Colonic mucosa (tissue), 4 donors: Measurements from ENCODE around the gene DENND2C. TPM values are rescaled to one million over a fixed set of nuclear protein-coding genes. Genes with fewer than 3 reads are reported as not detected.

Experiments used
- DNase-seq: peaks from one replicate; pipeline ENCODE4 v3.0.0-alpha.2; 2020
- H3K27ac ChIP-seq: fragments of 200-600 bp; one replicate; pipeline ENCODE4 v1.8.0; 2021
- H3K27me3 ChIP-seq: fragments of 200-600 bp; one replicate; pipeline ENCODE4 v1.8.0; 2021
- H3K36me3 ChIP-seq: fragments of 200-600 bp; one replicate; pipeline ENCODE4 v1.8.0; 2021
- H3K4me1 ChIP-seq: fragments of 200-600 bp; one replicate; pipeline ENCODE4 v1.8.0; 2021; ENCODE audit warnings: mild to moderate bottlenecking
- H3K4me3 ChIP-seq: fragments of 200-600 bp; one replicate; pipeline ENCODE4 v1.8.0; 2021
- H3K9ac ChIP-seq, 2 donors: one replicate each; pipeline ENCODE4 v1.7.0; 2013; ENCODE audit warnings: control low read depth in 2 of 2, low read depth in 2 of 2, low read length in 2 of 2
- H3K9me3 ChIP-seq: fragments of 200-600 bp; one replicate; pipeline ENCODE4 v1.8.0; 2021
- intact Hi-C: fragments of 100-400 bp; cut with DNase I; formaldehyde crosslinking; loops from one replicate; pipeline ENCODE4 v1.14.1; 2022
- total RNA-seq, 2 donors: library from RNA; stranded (reverse); fragmentation: NEBNext Ultra II Directional in 1 of 2; extraction: Animal tissue kit (Norgen Biotek cat#: 25700) in 1 of 2; gene quantifications; one replicate each; pipeline ENCODE4 v1.2.1, GENCODE V29; 2021
- TF ChIP-seq, protein P1 (sequence below): fragments of 200-600 bp; IDR thresholded peaks from one replicate; pipeline ENCODE4 v1.8.0; 2022; ENCODE audit warnings: antibody characterized with exemption, mild to moderate bottlenecking
- donor health status: healthy.
- donor health status: DM: no; HTN: no; CAD: no.
- donor health status: DM: no; HTN: no; CAD: no.

Gene DENND2C
- total RNA-seq, 2 donors from 2014 or later: 0.84 to 1.3 TPM

DNA sequence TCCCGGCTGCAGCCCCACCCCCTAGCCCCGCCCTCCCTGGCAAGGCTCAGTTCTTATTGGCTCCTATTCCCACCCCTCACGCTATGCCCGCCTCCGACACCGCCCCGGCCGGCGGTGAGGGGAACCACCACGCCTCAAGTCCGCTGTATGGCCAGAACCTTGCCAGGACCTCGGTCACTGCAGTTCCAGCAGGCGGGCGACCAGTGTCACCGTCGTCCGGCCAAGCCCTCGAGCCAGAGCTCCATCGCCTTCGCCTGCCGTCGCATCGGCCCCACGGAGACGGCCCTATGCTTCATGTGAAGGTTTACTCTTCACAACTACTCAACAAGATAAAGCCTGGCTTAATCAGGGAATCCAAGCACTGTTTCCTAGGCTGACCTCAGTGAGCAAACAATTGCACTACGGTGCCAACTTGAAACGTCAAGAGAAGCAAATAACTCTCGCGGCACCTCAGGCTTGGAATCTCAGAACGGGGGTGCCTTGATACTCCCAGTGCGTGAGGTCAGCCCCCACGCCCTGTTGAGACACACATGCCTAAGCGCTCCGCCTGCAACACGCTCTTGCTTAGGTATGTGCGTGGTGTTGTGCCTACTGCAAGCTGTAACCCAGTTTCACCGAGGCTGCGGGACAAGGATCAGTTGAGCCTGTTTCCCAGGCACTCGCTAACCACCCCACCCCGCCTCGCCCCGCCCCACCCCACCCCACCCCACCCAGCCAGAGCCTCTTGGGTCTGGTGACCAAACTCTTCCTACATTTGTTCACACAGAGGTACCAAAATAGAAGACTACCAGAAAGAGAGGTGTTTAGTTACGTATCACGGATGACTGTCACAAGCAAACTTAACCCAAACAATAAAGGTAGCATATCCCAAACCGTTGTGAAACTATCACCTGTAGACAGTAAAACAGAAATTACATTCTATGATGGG is 498 bp upstream of the DENND2C start:
- H3K27ac ChIP-seq: peak overlapping the region; percentile 35
- peak overlapping the region; percentile 58 to 80 for H3K9ac ChIP-seq
- DNase-seq: peak; percentile 98
- no peaks in the 10 kb centered on the region for H3K4me1 ChIP-seq
- peak overlapping the region; percentile 86 for H3K4me3 ChIP-seq
- H3K9me3 ChIP-seq: no peaks in the 10 kb centered on the region
- H3K27me3 ChIP-seq: no peaks in the 10 kb centered on the region
- no peaks in the 10 kb centered on the region for H3K36me3 ChIP-seq
- intact Hi-C loops: loop anchor here (5.0 kb wide), 1 partner anchor 323 kb away; no protein-coding TSS in a partner anchor
- TF ChIP-seq, protein P1, sequence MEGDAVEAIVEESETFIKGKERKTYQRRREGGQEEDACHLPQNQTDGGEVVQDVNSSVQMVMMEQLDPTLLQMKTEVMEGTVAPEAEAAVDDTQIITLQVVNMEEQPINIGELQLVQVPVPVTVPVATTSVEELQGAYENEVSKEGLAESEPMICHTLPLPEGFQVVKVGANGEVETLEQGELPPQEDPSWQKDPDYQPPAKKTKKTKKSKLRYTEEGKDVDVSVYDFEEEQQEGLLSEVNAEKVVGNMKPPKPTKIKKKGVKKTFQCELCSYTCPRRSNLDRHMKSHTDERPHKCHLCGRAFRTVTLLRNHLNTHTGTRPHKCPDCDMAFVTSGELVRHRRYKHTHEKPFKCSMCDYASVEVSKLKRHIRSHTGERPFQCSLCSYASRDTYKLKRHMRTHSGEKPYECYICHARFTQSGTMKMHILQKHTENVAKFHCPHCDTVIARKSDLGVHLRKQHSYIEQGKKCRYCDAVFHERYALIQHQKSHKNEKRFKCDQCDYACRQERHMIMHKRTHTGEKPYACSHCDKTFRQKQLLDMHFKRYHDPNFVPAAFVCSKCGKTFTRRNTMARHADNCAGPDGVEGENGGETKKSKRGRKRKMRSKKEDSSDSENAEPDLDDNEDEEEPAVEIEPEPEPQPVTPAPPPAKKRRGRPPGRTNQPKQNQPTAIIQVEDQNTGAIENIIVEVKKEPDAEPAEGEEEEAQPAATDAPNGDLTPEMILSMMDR: no peak

DNA sequence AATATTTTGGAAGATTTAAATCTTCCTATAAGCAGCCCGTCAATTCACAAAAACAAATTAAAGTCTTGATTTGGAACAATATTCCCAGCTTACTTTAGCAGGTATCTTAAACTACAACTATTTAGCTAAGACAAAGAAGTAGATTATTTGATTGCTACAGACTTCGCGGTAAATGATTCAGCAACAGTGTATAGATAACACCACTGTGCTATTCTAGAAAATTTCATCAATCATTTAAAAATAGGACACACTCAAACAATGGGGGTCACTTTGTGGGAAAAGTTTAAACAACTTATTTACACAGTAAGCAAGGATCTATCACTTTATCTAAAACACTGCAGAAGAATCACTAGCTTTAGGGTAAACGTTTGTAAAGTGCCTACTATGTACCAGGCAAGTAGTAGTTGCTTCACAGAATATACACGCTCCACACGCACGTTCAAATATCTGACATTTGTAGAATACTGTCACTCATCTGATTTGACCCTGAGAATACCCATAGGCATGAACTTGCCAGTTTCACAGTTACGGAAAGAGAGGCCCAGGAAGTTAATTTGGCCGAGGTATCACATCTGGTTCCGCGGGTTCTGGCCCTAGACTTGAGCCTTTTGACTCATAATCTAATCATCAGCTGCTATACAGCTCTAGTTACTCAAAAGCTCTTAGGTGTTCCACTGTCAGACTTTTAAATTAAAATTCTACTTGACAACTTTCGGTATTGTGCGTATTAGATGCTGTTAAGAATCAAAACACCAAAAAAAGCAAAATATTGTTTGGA is 876 bp downstream of the DENND2C start:
- no peaks in the 10 kb centered on the region for H3K27me3 ChIP-seq
- no peaks in the 10 kb centered on the region for H3K9me3 ChIP-seq
- H3K9ac ChIP-seq: peak overlapping the region; percentile 63 to 83
- no peaks in the 10 kb centered on the region for H3K36me3 ChIP-seq
- H3K4me3 ChIP-seq: peak overlapping the region; percentile 86
- DNase-seq: no peak
- intact Hi-C loops: no loop called here
- no peaks in the 10 kb centered on the region for H3K4me1 ChIP-seq
- TF ChIP-seq, protein P1: no peak
- no peak overlapping the region for H3K27ac ChIP-seq

DNA sequence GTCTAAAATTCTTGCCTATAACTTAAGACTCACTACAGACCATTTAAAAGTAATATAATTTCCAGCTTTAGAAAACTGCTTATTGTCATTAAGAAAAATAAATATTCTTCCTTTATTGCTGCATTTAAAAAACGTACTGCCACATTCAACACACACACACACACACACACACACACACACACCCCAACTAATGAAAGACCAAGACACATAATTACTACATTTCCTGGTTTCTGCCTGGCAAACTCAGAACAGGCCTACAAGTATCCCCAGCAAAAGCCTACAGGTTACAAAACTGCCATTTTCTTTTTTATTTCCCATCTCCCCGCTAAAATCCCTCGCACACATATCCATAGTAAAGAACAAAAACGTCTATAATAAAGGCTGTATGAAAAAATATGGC is 1.5 kb downstream of the DENND2C start:
- Histone ChIP-seq H3K27me3 (no peaks in the 10 kb centered on the region), H3K36me3 (no peaks in the 10 kb centered on the region), H3K4me1 (no peaks in the 10 kb centered on the region), H3K4me3 (no peak overlapping the region), H3K9me3 (no peaks in the 10 kb centered on the region), H3K27ac (no peak overlapping the region), H3K9ac (no peak overlapping the region)
- TF ChIP-seq, protein P1: no peak
- intact Hi-C loops: no loop called here
- DNase-seq: no peak

DNA sequence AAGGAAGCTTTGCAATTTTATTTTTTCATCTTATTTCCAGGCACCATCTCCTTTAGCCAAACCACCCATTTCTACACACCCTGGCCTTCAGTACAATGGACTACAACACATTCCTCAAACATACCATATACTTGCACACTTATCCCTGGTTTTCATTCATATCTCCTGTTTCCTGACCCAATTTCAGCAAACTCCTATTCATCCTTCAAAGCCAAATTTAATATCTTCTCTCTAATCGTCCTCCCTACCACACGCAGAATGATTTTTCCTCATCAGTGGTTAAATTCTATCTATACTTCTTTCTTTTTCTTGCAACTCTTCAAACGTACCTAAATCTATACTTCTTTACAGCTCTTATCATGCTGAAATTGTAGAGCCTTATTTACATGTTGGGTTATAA is 2.9 kb downstream of the DENND2C start:
- TF ChIP-seq, protein P1: no peak
- Histone ChIP-seq H3K36me3 (no peaks in the 10 kb centered on the region), H3K4me1 (no peaks in the 10 kb centered on the region), H3K27me3 (no peaks in the 10 kb centered on the region), H3K4me3 (no peak overlapping the region), H3K9me3 (no peaks in the 10 kb centered on the region), H3K27ac (no peak overlapping the region), H3K9ac (no peak overlapping the region)
- intact Hi-C loops: no loop called here
- DNase-seq: no peak

DNA sequence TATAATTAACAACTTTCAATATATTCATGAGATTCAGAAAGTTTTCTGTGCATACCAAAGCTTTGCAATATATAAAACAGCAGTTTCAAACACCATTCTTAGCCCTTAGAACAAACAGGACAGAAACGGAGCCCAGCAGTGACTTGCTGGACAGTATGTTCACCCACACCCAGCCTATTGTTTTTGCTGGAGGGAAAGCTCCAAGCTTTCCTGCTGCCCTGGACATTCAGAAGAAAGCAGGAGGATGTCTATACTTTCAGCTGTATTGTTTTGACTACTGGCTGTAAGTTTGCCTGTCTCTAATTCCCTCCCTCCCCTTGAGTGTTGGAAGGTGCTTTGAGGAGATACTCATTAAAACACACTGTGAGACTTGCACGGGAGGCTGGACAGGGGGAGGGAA is 9.6 kb downstream of the DENND2C start:
- TF ChIP-seq, protein P1: no peak
- intact Hi-C loops: no loop called here
- H3K9me3 ChIP-seq: no peaks in the 10 kb centered on the region
- no peaks in the 10 kb centered on the region for H3K27me3 ChIP-seq
- no peak overlapping the region for H3K27ac ChIP-seq
- H3K36me3 ChIP-seq: no peaks in the 10 kb centered on the region
- no peak overlapping the region for H3K4me3 ChIP-seq
- DNase-seq: no peak
- H3K9ac ChIP-seq: no peak overlapping the region
- H3K4me1 ChIP-seq: no peaks in the 10 kb centered on the region
